OCI-LY1 (cell line): Measurements from ENCODE around the gene RECQL5.

Experiments used
- CTCF ChIP-seq: fragments of 200-600 bp; sonication (generic), shearing (Covaris generic); IDR thresholded peaks from 2 replicates; pipeline ENCODE4 v1.5.1; 2017; ENCODE audit warnings: mild to moderate bottlenecking, antibody characterized with exemption, low read length, moderate library complexity, mixed read lengths
- EZH2 ChIP-seq: fragments of 200-600 bp; sonication (generic), shearing (Covaris generic); IDR thresholded peaks from 2 replicates; pipeline ENCODE4 v1.8.0; 2017; ENCODE audit warnings: borderline replicate concordance, mixed run types, mild to moderate bottlenecking, antibody characterized with exemption, low read length, moderate library complexity, mixed read lengths

GRCh38 chr17:75629157-75629556 lies 37.8 kb downstream of the RECQL5 start:
- TF ChIP-seq CTCF = no peak
- TF ChIP-seq EZH2 = no peak
